ENCODE data around the gene CTCF. TPM values are rescaled to one million over a fixed set of nuclear protein-coding genes. Genes with fewer than 3 reads are reported as not detected.

CTCF gene
- total and polyA plus RNA-seq, 10 donors, result 24.4 to 67.7 (median 48.6) TPM

DNA sequence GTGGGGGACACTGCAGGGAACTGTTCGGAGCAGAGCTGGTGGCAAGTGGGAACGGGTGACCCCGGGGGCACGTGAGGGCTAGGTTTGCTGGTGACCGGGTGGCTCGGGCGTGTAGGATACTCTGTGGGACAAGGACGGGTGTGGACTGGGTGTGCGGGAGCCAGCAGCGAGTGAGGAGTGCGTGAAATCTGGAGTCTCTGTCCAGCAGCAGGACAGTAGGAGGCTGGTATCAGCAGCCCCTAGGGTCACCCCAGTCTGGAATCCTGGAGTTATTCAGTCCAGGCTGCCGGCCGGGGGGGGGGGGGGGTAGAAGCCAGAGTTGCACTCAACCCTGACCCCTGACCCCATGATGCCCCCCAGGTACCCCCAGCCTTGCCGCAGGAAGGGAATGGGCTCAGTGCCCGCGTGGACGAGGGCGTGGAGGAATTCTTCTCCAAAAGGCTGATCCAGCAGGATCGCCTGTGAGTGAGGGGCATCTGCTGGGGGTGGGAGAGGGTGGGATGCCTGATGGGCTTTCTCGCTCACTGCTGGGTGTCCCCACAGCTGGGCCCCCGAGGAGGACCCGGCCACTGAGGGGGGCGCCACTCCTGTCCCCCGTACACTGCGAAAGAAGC, 91.6 kb downstream of the CTCF start:
- H3K27me3 ChIP-seq (replicated peaks in 1 of 7), result peaks cover 0 to 61% (median 11%) of the 10 kb centered on the region in 7 donors
- H3K27ac ChIP-seq, result no peak overlapping the region
- peaks cover 0 to 96% (median 56%) of the 10 kb centered on the region in 6 donors for H3K36me3 ChIP-seq
- DNase-seq, result no peak
- intact Hi-C loops (cut with DNase I; ENCODE audit: low total_unique reads), result no loop called here
- TF ChIP-seq POLR2AphosphoS5 (IDR thresholded peaks at IDR 0.05) (no peak), POLR2A (IDR thresholded peaks at IDR 0.05) (no peak)
- TF ChIP-seq, protein P1, sequence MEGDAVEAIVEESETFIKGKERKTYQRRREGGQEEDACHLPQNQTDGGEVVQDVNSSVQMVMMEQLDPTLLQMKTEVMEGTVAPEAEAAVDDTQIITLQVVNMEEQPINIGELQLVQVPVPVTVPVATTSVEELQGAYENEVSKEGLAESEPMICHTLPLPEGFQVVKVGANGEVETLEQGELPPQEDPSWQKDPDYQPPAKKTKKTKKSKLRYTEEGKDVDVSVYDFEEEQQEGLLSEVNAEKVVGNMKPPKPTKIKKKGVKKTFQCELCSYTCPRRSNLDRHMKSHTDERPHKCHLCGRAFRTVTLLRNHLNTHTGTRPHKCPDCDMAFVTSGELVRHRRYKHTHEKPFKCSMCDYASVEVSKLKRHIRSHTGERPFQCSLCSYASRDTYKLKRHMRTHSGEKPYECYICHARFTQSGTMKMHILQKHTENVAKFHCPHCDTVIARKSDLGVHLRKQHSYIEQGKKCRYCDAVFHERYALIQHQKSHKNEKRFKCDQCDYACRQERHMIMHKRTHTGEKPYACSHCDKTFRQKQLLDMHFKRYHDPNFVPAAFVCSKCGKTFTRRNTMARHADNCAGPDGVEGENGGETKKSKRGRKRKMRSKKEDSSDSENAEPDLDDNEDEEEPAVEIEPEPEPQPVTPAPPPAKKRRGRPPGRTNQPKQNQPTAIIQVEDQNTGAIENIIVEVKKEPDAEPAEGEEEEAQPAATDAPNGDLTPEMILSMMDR (IDR thresholded peaks at IDR 0.05 in 8 of 11, conservative IDR thresholded peaks at IDR 0.05 in 3 of 11), result no peak
- no peaks in the 10 kb centered on the region for H3K9me3 ChIP-seq
- H3K4me3 ChIP-seq, result peak overlapping the region in 3 of 8 donors; percentile 19 to 46 (median 32)
- H3K4me1 ChIP-seq, result peaks cover 2 to 39% (median 10%) of the 10 kb centered on the region in 6 donors
- WGBS, 5 donors, result 61 to 82% (median 78%) methylated on average over 21 to 25 of the region's 25 CpGs

DNA sequence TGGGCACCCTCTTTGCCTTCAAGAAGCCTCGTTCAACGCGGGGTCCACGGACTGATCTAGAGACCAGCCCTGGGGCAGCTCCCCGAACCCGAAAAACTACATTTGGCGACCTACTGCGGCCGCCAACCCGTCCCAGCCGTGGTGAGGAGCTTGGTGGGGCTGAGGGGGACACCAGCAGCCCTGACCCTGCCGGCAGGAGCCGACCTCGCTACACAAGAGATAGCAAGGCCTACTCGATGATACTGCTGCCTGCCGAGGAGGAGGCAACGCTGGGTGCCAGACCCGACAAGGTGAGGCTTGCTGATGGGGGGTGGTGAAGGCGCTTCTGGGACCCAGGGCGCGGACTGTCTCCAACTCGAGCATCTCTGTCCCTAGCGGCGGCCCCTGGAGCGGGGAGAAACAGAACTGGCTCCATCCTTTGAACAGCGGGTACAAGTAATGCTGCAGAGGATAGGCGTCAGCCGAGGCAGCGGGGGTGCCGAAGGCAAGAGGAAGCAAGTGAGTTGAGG, 92.1 kb downstream of the CTCF start:
- H3K27ac ChIP-seq, result no peak overlapping the region
- H3K36me3 ChIP-seq, result peaks cover 0 to 92% (median 52%) of the 10 kb centered on the region in 6 donors
- TF ChIP-seq POLR2A (IDR thresholded peaks at IDR 0.05) (no peak), POLR2AphosphoS5 (IDR thresholded peaks at IDR 0.05) (peak in 2 of 3 donors; percentile 26 to 61)
- TF ChIP-seq, protein P1 (IDR thresholded peaks at IDR 0.05 in 8 of 11, conservative IDR thresholded peaks at IDR 0.05 in 3 of 11), result no peak
- 72 to 90% (median 79%) methylated on average over 25 to 30 of the region's 30 CpGs for WGBS, 5 donors
- H3K4me3 ChIP-seq, result no peak overlapping the region
- peaks cover 8 to 39% (median 16%) of the 10 kb centered on the region in 6 donors for H3K4me1 ChIP-seq
- peaks cover 0 to 56% (median 11%) of the 10 kb centered on the region in 7 donors for H3K27me3 ChIP-seq (replicated peaks in 1 of 7)
- intact Hi-C loops (cut with DNase I; ENCODE audit: low total_unique reads), result no loop called here
- H3K9me3 ChIP-seq, result no peaks in the 10 kb centered on the region
- no peak for DNase-seq

DNA sequence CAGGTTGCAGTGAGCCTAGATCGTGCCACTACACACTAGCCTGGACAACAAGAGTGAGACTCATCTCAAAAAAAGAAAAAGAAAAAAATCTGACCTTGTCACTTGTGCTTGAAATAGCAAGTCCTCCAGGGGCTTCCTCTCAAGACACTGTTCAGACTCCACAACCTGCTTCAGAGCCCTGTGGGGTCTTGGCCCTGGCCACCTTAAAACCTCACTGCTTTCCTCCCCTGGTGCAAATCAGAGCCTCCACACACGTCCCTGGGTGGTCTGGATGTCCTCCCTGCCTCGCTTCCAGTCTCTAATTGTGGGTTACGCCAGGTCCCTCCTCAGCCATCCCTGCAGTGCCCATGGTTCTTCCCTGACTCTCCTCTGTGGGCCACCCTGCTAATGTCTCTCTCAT, 93.0 kb downstream of the CTCF start:
- DNase-seq, result no peak
- peaks cover 0 to 83% (median 43%) of the 10 kb centered on the region in 6 donors for H3K36me3 ChIP-seq
- no peak overlapping the region for H3K4me3 ChIP-seq
- peaks cover 0 to 47% (median 11%) of the 10 kb centered on the region in 7 donors for H3K27me3 ChIP-seq (replicated peaks in 1 of 7)
- peaks cover 9 to 37% (median 19%) of the 10 kb centered on the region in 6 donors for H3K4me1 ChIP-seq
- no peak for TF ChIP-seq POLR2AphosphoS5 (IDR thresholded peaks at IDR 0.05)
- TF ChIP-seq, protein P1 (IDR thresholded peaks at IDR 0.05 in 8 of 11, conservative IDR thresholded peaks at IDR 0.05 in 3 of 11), result no peak
- TF ChIP-seq POLR2A (IDR thresholded peaks at IDR 0.05), result no peak
- WGBS, 5 donors, result 76 to 88% (median 80%) methylated on average over 4 of the region's 4 CpGs
- no peak overlapping the region for H3K27ac ChIP-seq
- intact Hi-C loops (cut with DNase I; ENCODE audit: low total_unique reads), result no loop called here
- no peaks in the 10 kb centered on the region for H3K9me3 ChIP-seq

DNA sequence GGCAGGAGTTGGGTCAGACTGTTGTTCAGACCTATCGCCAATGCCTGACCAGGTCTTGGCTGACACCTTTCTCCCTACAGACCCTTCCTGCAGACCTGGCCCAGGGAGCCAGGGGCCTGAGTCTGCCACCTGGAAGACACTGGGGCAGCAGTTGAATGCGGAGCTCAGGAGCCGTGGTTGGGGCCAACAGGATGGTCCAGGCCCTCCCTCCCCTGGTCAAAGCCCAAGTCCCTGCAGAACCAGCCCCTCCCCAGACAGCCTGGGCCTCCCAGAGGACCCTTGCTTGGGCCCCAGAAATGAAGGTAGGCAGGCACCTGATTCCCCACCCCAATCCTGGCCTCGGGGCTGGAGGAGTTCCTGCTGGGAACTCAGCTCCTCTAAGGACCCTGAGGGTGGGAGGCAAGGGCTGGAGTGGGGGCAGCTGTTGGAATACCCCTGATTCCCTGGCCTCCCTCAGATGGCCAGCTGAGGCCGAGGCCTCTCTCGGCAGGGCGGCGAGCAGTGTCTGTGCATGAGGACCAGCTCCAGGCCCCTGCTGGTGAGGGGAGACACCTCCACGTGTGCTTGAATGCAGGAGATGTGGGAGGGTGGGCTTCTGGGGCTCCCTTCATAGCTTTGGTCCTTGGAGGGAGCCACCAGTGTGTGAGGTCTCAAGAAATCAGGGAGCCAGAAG, 94.2 kb downstream of the CTCF start:
- Histone ChIP-seq H3K9me3 (no peaks in the 10 kb centered on the region), H3K4me1 (peaks cover 13 to 44% (median 25%) of the 10 kb centered on the region in 6 donors), H3K36me3 (peaks cover 0 to 72% (median 37%) of the 10 kb centered on the region in 6 donors), H3K27ac (no peak overlapping the region), H3K4me3 (no peak overlapping the region), H3K27me3 (replicated peaks in 1 of 7) (peaks cover 0 to 37% (median 11%) of the 10 kb centered on the region in 7 donors)
- TF ChIP-seq, protein P1 (IDR thresholded peaks at IDR 0.05 in 8 of 11, conservative IDR thresholded peaks at IDR 0.05 in 3 of 11), result no peak
- no peak for TF ChIP-seq POLR2AphosphoS5 (IDR thresholded peaks at IDR 0.05)
- no peak for TF ChIP-seq POLR2A (IDR thresholded peaks at IDR 0.05)
- no peak for DNase-seq
- intact Hi-C loops (cut with DNase I; ENCODE audit: low total_unique reads), result no loop called here
- 87 to 94% (median 91%) methylated on average over 4 to 9 of the region's 9 CpGs for WGBS, 5 donors

All from spleen (tissue), 11 donors.